Caco-2 (cell line): ENCODE results near the gene IL1RAPL2. TPM values are rescaled to one million over a fixed set of nuclear protein-coding genes. Genes with fewer than 3 reads are reported as not detected.

Experiments used
- BruUV-seq: library from RNA; stranded (reverse); fragments of 400-500 nt; replicated peaks from 2 replicates; lab custom pipeline; 2021; lab: Mats Ljungman, UMichigan
- CTCF ChIA-PET: fragments of 300-600 bp; sonication (Branson Sonifier 250); formaldehyde crosslinking; loops from one replicate; lab custom pipeline; 2022; ENCODE audit warnings: antibody characterized with exemption; lab: Charles Lee
- POLR2A ChIA-PET: fragments of 300-600 bp; sonication (Branson Sonifier 250); formaldehyde crosslinking; loops from one replicate; lab custom pipeline; 2022; ENCODE audit warnings: antibody characterized with exemption; lab: Charles Lee
- DNase-seq, 2 experiments: peaks; one replicate each; pipeline versions ENCODE4 v3.0.0 to v3.0.0-alpha.2; 2020 to 2022
- H3K27me3 ChIP-seq: replicated peaks from 2 replicates; pipeline ENCODE4 v1.6.0; 2011; ENCODE audit warnings: low read length; ENCODE audit not compliant: control insufficient read depth, insufficient read depth
- H3K36me3 ChIP-seq: 2 replicates; pipeline ENCODE4 v1.5.1; 2011; ENCODE audit warnings: low read length; ENCODE audit not compliant: control insufficient read depth, insufficient read depth
- H3K4me1 ChIP-seq: fragments of 250-450 bp; sonication (Bioruptor Pico); 2 replicates; pipeline ENCODE4 v1.5.1; 2020; ENCODE audit warnings: mild to moderate bottlenecking
- H3K4me3 ChIP-seq: 2 replicates; pipeline ENCODE4 v1.5.1; 2011; ENCODE audit warnings: low read depth, mild to moderate bottlenecking, control low read depth, low read length
- H3K9me3 ChIP-seq: fragments of 250-450 bp; sonication (Bioruptor Pico); 2 replicates; pipeline ENCODE4 v1.5.1; 2020; ENCODE audit warnings: mild to moderate bottlenecking, moderate library complexity
- H3K27ac Mint-ChIP-seq: one replicate; pipeline ENCODE4 v1.8.0; 2022; ENCODE audit warnings: mixed read lengths; ENCODE audit not compliant: unreplicated experiment
- H3K27me3 Mint-ChIP-seq: one replicate; pipeline ENCODE4 v1.8.0; 2022; ENCODE audit warnings: mixed read lengths; ENCODE audit not compliant: insufficient read depth, unreplicated experiment
- H3K36me3 Mint-ChIP-seq: one replicate; pipeline ENCODE4 v1.8.0; 2022; ENCODE audit warnings: mild to moderate bottlenecking, mixed read lengths; ENCODE audit not compliant: insufficient read depth, unreplicated experiment
- H3K4me1 Mint-ChIP-seq: one replicate; pipeline ENCODE4 v1.8.0; 2022; ENCODE audit warnings: low read depth, mixed read lengths; ENCODE audit not compliant: unreplicated experiment
- H3K4me3 Mint-ChIP-seq: one replicate; pipeline ENCODE4 v1.8.0; 2022; ENCODE audit warnings: mild to moderate bottlenecking, moderate library complexity, mixed read lengths; ENCODE audit not compliant: unreplicated experiment
- H3K9me3 Mint-ChIP-seq: one replicate; pipeline ENCODE4 v1.8.0; 2022; ENCODE audit warnings: mixed read lengths; ENCODE audit not compliant: unreplicated experiment
- intact Hi-C: fragments of 100-400 bp; cut with micrococcal nuclease; formaldehyde crosslinking; loops from one replicate; pipeline ENCODE4 v1.10.0; 2022; ENCODE audit not compliant: unreplicated experiment
- total RNA-seq: library from RNA; stranded (reverse); gene quantifications from 2 replicates; pipeline ENCODE4 v1.2.3, GENCODE V29; 2022
- TF ChIP-seq, protein P1 (sequence below), 2 experiments: fragments of 200-600 bp in 1 of 2; IDR thresholded peaks; 1 replicate in 1 of 2; 2 replicates in 1 of 2; pipeline versions ENCODE4 v1.5.1 to v1.8.0; 2011 to 2022; ENCODE audit warnings: antibody characterized with exemption in 1 of 2, control low read depth in 1 of 2, inconsistent platforms in 1 of 2, low read depth in 1 of 2, low read length in 1 of 2, mild to moderate bottlenecking in 1 of 2, moderate library complexity in 1 of 2; ENCODE audit not compliant: insufficient read depth in 1 of 2, severe bottlenecking in 1 of 2, unreplicated experiment in 1 of 2

Gene IL1RAPL2
- total RNA-seq, 1 experiment from 2014 or later: not detected

DNA sequence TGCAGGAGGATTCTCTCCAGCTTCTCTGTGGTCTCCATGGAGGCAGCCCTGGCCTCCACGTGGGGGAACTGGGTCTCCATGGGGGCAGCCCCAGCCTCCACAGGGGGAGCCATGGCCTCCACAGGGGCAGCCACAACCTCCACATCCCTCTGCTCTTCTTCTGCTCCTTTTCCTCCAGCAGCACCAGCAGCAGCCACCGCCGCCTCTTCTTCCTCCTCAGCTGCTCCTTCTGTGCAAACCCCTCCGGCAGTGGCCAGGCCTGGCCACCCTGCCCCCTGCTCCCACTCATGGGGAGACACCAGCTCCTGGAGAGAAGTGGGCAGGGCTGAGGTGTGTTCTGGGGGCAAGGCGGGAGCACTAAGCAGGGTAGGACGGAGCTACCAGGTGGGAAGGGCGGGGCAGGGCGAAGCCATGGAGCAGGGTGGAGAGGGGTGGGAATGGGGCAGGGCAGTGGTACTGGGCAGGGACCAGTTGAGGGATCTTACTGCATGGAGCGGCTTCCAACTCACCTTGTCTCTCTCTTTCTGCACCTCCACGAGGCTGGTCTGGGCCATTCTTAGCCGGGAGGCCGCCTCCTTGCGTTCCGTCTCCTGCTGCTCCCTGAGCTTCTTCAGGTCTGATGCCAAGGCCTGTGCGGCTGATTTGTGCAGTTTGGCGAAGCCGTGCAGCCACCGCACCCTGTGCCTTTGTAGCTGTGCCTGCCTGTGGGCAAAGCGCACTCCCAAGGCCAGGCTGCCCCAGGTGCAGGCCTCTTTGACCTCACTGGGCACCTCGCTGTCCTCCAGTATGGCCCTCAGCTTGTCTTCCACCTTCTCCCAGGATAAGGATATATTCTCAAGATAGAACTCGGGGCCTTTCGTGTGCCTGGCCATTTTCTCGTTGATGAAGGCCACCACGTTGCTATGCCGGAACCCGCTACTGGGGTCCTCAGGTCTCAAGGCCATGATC is 653.7 kb downstream of the IL1RAPL2 start:
- Mint-ChIP-seq H3K36me3 (no peaks in the 10 kb centered on the region), H3K9me3 (no peaks in the 10 kb centered on the region), H3K4me3 (no peak overlapping the region), H3K4me1 (no peaks in the 10 kb centered on the region), H3K27me3 (no peaks in the 10 kb centered on the region), H3K27ac (no peak overlapping the region)
- POLR2A ChIA-PET: no interaction called here
- H3K27me3 ChIP-seq: no peaks in the 10 kb centered on the region
- DNase-seq: no peak
- CTCF ChIA-PET: no interaction called here
- intact Hi-C loops: no loop called here
- H3K36me3 ChIP-seq: no peaks in the 10 kb centered on the region
- no peaks in the 10 kb centered on the region for H3K9me3 ChIP-seq
- TF ChIP-seq, protein P1, sequence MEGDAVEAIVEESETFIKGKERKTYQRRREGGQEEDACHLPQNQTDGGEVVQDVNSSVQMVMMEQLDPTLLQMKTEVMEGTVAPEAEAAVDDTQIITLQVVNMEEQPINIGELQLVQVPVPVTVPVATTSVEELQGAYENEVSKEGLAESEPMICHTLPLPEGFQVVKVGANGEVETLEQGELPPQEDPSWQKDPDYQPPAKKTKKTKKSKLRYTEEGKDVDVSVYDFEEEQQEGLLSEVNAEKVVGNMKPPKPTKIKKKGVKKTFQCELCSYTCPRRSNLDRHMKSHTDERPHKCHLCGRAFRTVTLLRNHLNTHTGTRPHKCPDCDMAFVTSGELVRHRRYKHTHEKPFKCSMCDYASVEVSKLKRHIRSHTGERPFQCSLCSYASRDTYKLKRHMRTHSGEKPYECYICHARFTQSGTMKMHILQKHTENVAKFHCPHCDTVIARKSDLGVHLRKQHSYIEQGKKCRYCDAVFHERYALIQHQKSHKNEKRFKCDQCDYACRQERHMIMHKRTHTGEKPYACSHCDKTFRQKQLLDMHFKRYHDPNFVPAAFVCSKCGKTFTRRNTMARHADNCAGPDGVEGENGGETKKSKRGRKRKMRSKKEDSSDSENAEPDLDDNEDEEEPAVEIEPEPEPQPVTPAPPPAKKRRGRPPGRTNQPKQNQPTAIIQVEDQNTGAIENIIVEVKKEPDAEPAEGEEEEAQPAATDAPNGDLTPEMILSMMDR (IDR thresholded peaks at IDR 0.05; ENCODE audit: insufficient read depth in 1 of 2, low read depth in 1 of 2, low read length in 1 of 2, severe bottlenecking in 1 of 2, unreplicated experiment in 1 of 2): no peak
- BruUV-seq: no TSS peak
- H3K4me1 ChIP-seq: no peaks in the 10 kb centered on the region
- no peak overlapping the region for H3K4me3 ChIP-seq

DNA sequence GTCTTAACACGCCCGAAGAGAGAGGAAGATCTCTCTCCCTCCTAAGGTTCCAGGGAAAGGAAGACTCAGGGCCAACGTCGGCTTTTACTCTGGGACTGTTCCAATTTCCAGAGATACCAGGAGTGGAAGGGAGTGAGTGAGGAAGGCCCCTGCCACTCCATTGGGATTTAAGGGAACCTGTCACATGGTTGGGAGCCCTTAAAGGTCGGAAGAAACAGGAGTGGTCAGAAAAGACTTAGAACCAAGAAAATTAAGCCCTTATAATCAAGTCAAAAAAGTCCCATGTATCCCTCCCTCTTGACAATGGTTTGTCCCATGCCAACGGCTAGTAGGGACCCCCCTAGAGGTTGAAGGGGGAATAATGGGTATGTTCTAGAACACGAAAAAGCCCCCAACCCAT is 654.6 kb downstream of the IL1RAPL2 start, which contains the start of gene TEX13A:
TEX13A (minus strand) TSS at position 59 of the 400 bp plus-strand sequence. CDS start 297 bp downstream, outside the sequence.
- Mint-ChIP-seq H3K27me3 (no peaks in the 10 kb centered on the region), H3K36me3 (no peaks in the 10 kb centered on the region), H3K4me3 (no peak within 1 kb of the TSS), H3K4me1 (no peaks in the 10 kb centered on the region), H3K9me3 (no peaks in the 10 kb centered on the region), H3K27ac (no peak within 1 kb of the TSS)
- no peaks in the 10 kb centered on the region for H3K27me3 ChIP-seq
- DNase-seq: no peak
- H3K4me1 ChIP-seq: no peaks in the 10 kb centered on the region
- ChIA-PET CTCF (no interaction called here), POLR2A (no interaction called here)
- H3K9me3 ChIP-seq: no peaks in the 10 kb centered on the region
- TF ChIP-seq, protein P1 (IDR thresholded peaks at IDR 0.05; ENCODE audit: insufficient read depth in 1 of 2, low read depth in 1 of 2, low read length in 1 of 2, severe bottlenecking in 1 of 2, unreplicated experiment in 1 of 2): no peak
- intact Hi-C loops: no loop called here
- no peaks in the 10 kb centered on the region for H3K36me3 ChIP-seq
- H3K4me3 ChIP-seq: no peak within 1 kb of the TSS
- BruUV-seq: no TSS peak

DNA sequence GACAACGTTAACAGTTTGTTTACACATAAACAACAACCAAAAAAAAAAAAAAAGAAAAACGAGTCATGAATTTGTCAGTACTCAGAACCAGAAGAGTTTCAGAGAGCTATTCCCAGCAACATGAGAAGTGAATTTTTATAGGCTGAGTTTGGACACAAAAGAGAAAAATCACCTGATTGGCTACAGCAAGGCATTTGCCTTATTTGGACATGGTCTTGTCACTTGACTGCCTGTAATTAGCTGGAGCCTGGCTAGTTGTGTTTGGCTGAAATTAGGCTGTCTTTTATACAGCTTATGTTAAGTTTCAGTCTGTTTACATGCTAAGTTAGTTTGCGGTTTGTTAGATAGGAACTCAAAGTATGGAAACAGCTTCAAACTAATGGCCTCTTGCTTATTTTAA is 655.4 kb downstream of the IL1RAPL2 start:
- Histone ChIP-seq H3K9me3 (no peaks in the 10 kb centered on the region), H3K36me3 (no peaks in the 10 kb centered on the region), H3K27me3 (no peaks in the 10 kb centered on the region), H3K4me3 (no peak overlapping the region), H3K4me1 (no peaks in the 10 kb centered on the region)
- Mint-ChIP-seq H3K4me3 (no peak overlapping the region), H3K36me3 (no peaks in the 10 kb centered on the region), H3K9me3 (no peaks in the 10 kb centered on the region), H3K27me3 (no peaks in the 10 kb centered on the region), H3K4me1 (no peaks in the 10 kb centered on the region), H3K27ac (no peak overlapping the region)
- no peak for DNase-seq
- intact Hi-C loops: no loop called here
- no TSS peak for BruUV-seq
- POLR2A ChIA-PET: no interaction called here
- TF ChIP-seq, protein P1 (IDR thresholded peaks at IDR 0.05; ENCODE audit: insufficient read depth in 1 of 2, low read depth in 1 of 2, low read length in 1 of 2, severe bottlenecking in 1 of 2, unreplicated experiment in 1 of 2): no peak
- CTCF ChIA-PET: no interaction called here
